GM19395 (cell line): ENCODE measurements around the gene CALD1.
"Not testable (repeated sequence)": the region's sequence is repeated elsewhere in the genome, so short reads cannot be mapped to it uniquely, and the experiment has no call there.

Experiments used
- ATAC-seq: cut with Tn5 transposase; IDR thresholded peaks from one replicate; pipeline ENCODE4 v1.9.1; 2021; ENCODE audit warnings: mild to moderate bottlenecking, moderate library complexity; ENCODE audit not compliant: unreplicated experiment

Gene CALD1

GRCh38 chr7:134945691-134946090, 166.3 kb downstream of the CALD1 start:
- ATAC-seq: no peak

GRCh38 chr7:134946260-134946659, 166.8 kb downstream of the CALD1 start:
- no peak for ATAC-seq

- ATAC-seq: no peak
Measured at GRCh38 chr7:134947329-134947728, 167.9 kb downstream of the CALD1 start.

- no peak for ATAC-seq
Measured at GRCh38 chr7:134947831-134948230, 168.4 kb downstream of the CALD1 start.

- no peak for ATAC-seq
Measured at GRCh38 chr7:134948246-134948645, 168.8 kb downstream of the CALD1 start.

- ATAC-seq: no peak
Measured at GRCh38 chr7:134948736-134949135, 169.3 kb downstream of the CALD1 start.

GRCh38 chr7:134949171-134949570, 169.7 kb downstream of the CALD1 start:
- no peak for ATAC-seq

- ATAC-seq: no peak
Measured at GRCh38 chr7:134954197-134955082, 175.0 kb downstream of the CALD1 start.

- no peak for ATAC-seq
Measured at GRCh38 chr7:134957005-134957404, 177.6 kb downstream of the CALD1 start.

- ATAC-seq: no peak
Measured at GRCh38 chr7:134959810-134960209, 180.4 kb downstream of the CALD1 start.

GRCh38 chr7:134962270-134962780, 182.9 kb downstream of the CALD1 start:
- ATAC-seq: no peak

- no peak for ATAC-seq
Measured at GRCh38 chr7:134963036-134963435, 183.6 kb downstream of the CALD1 start.

GRCh38 chr7:134966691-134967090, 187.3 kb downstream of the CALD1 start:
- no peak for ATAC-seq

- ATAC-seq: no peak
Measured at GRCh38 chr7:134968110-134968509, 188.7 kb downstream of the CALD1 start.

GRCh38 chr7:134981645-134982044, 202.2 kb downstream of the CALD1 start:
- not testable (repeated sequence) for ATAC-seq

GRCh38 chr7:134985894-134986362, 206.5 kb downstream of the CALD1 start:
- ATAC-seq: peak; percentile 52

GRCh38 chr7:134986363-134987251, 207.2 kb downstream of the CALD1 start, which contains the start of gene AGBL3:
Gene AGBL3, plus strand, starts transcription at chr7:134986508. Its CDS starts 1,426 bp downstream, at chr7:134987934.
- ATAC-seq: peak; percentile 94

- ATAC-seq: no peak
Measured at GRCh38 chr7:134988161-134988560, 208.7 kb downstream of the CALD1 start.

GRCh38 chr7:134991469-134992339, 212.3 kb downstream of the CALD1 start:
- ATAC-seq: no peak

- peak; percentile 77 for ATAC-seq
Measured at GRCh38 chr7:134992626-134993179, 213.3 kb downstream of the CALD1 start.
